HepG2 (cell line): ENCODE results near the gene SRGAP2B.
"Not testable (repeated sequence)": the region's sequence is repeated elsewhere in the genome, so short reads cannot be mapped to it uniquely, and the experiment has no call there.

Experiments
- CHD2 ChIP-seq: IDR thresholded peaks from 2 replicates; pipeline ENCODE4 v1.6.1; 2011; ENCODE audit warnings: low read depth, low read length, improper control_type of control experiment
- EP300 ChIP-seq, 3 experiments: sonication (generic) in 1 of 3; formaldehyde crosslinking in 1 of 3; IDR thresholded peaks; 2 replicates each; pipeline versions ENCODE4 v1.5.1 to v1.6.1; 2011 to 2020; ENCODE audit warnings: low read depth in 2 of 3, low read length in 2 of 3, borderline replicate concordance in 1 of 3, improper control_type of control experiment in 1 of 3, mild to moderate bottlenecking in 1 of 3, missing genetic modification reagents in 1 of 3, moderate library complexity in 1 of 3
- HNRNPK ChIP-seq: fragments of 200-400 bp; formaldehyde crosslinking; IDR thresholded peaks from 2 replicates; pipeline ENCODE4 v1.6.1; 2018; ENCODE audit warnings: low read length, low read depth, moderate library complexity, mild to moderate bottlenecking; ENCODE audit not compliant: poor library complexity, severe bottlenecking
- HOXD1 ChIP-seq: sonication (generic); formaldehyde crosslinking; IDR thresholded peaks from 2 replicates; pipeline ENCODE4 v1.5.0; 2020; ENCODE audit warnings: missing genetic modification reagents
- NBN ChIP-seq: fragments of 450-650 bp; conservative IDR thresholded peaks from 2 replicates; pipeline ENCODE4 v1.6.1; 2017
- TBL1XR1 ChIP-seq: fragments of 150-350 bp; IDR thresholded peaks from 2 replicates; pipeline ENCODE4 v1.6.1; 2014; ENCODE audit warnings: borderline replicate concordance, low read length; ENCODE audit not compliant: partially characterized antibody
- ZNF274 ChIP-seq: sonication (generic); formaldehyde crosslinking; IDR thresholded peaks from 2 replicates; pipeline ENCODE4 v1.5.1; 2020; ENCODE audit warnings: mild to moderate bottlenecking, missing genetic modification reagents
- ZNF878 ChIP-seq: sonication (generic); formaldehyde crosslinking; IDR thresholded peaks from 2 replicates; pipeline ENCODE4 v1.8.1; 2023; ENCODE audit warnings: mild to moderate bottlenecking, missing genetic modification reagents, moderate library complexity
- TF ChIP-seq, protein P1 (sequence below): sonication (generic); formaldehyde crosslinking; IDR thresholded peaks from 2 replicates; pipeline ENCODE4 v1.4.0; 2020; ENCODE audit warnings: missing genetic modification reagents
- TF ChIP-seq, protein P2 (sequence below): IDR thresholded peaks from 2 replicates; pipeline ENCODE4 v1.6.1; 2016

DNA sequence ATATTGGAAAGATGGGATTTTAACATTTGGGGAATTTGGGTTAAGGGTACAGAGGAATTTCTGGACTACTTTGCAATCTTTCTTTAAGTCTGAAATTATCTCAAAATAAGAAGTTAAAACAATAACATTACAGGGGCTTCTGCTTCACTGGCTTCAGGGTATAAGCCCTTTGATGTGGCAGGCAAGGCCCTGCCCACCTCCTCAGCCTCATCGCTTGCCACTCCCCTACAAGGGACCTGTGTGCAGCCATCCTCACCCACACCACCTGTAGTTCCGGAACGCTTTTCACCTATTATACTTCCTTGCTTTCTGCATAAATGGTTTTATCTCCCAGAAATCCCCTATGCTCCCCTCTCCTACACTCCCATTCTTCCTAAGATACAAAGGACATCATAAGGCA is 159.8 kb downstream of the SRGAP2B start:
- TF ChIP-seq, protein P1, sequence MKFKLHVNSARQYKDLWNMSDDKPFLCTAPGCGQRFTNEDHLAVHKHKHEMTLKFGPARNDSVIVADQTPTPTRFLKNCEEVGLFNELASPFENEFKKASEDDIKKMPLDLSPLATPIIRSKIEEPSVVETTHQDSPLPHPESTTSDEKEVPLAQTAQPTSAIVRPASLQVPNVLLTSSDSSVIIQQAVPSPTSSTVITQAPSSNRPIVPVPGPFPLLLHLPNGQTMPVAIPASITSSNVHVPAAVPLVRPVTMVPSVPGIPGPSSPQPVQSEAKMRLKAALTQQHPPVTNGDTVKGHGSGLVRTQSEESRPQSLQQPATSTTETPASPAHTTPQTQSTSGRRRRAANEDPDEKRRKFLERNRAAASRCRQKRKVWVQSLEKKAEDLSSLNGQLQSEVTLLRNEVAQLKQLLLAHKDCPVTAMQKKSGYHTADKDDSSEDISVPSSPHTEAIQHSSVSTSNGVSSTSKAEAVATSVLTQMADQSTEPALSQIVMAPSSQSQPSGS (CRISPR knock-in tag), result not testable (repeated sequence)
- TF ChIP-seq, protein P2, sequence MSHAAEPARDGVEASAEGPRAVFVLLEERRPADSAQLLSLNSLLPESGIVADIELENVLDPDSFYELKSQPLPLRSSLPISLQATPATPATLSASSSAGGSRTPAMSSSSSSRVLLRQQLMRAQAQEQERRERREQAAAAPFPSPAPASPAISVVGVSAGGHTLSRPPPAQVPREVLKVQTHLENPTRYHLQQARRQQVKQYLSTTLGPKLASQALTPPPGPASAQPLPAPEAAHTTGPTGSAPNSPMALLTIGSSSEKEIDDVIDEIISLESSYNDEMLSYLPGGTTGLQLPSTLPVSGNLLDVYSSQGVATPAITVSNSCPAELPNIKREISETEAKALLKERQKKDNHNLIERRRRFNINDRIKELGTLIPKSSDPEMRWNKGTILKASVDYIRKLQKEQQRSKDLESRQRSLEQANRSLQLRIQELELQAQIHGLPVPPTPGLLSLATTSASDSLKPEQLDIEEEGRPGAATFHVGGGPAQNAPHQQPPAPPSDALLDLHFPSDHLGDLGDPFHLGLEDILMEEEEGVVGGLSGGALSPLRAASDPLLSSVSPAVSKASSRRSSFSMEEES (CRISPR knock-in tag), result not testable (repeated sequence)
- not testable (repeated sequence) for TF ChIP-seq TBL1XR1; ZNF878 (CRISPR knock-in tag); ZNF274 (CRISPR knock-in tag); EP300 (IDR thresholded peaks at IDR 0.05; ENCODE audit: low read depth in 2 of 2, low read length in 2 of 2); EP300 (CRISPR knock-in tag; IDR thresholded peaks at IDR 0.05; ENCODE audit: borderline replicate concordance); CHD2; HNRNPK; HOXD1 (CRISPR knock-in tag); NBN
